ENCODE data around the gene TDRD12. TPM values are rescaled to one million over a fixed set of nuclear protein-coding genes. Genes with fewer than 3 reads are reported as not detected.

The TDRD12 gene
- total and polyA plus RNA-seq, 2 of the 13 experiments (the other 11 are each of a cell fraction or from before 2014, with no cell fraction given) = 0.03 to 0.40 TPM

- no peak for TF ChIP-seq AHDC1 (CRISPR knock-in tag; IDR thresholded peaks at IDR 0.05; ENCODE audit: borderline replicate concordance)
- no peak for TF ChIP-seq FOXP1 (IDR thresholded peaks at IDR 0.05)
- TF ChIP-seq FOXP1 (CRISPR knock-in tag; IDR thresholded peaks at IDR 0.05) = no peak
- no peak for TF ChIP-seq ZNF44 (CRISPR knock-in tag; IDR thresholded peaks at IDR 0.05)
- TF ChIP-seq ZFP82 (CRISPR knock-in tag; IDR thresholded peaks at IDR 0.05; ENCODE audit: borderline replicate concordance) = no peak
Measured at GRCh38 chr19:32798201-32798600, 78.6 kb downstream of the TDRD12 start (continued).

- no peak for FAIRE-seq
Measured at GRCh38 chr19:32800191-32800590, 80.6 kb downstream of the TDRD12 start.

More at GRCh38 chr19:32800191-32800590, 80.6 kb downstream of the TDRD12 start:
- no peaks in the 10 kb centered on the region for H3K4me1 ChIP-seq (ENCODE audit: insufficient read depth, low read length)
- H3K79me2 ChIP-seq (ENCODE audit: insufficient read depth, low read length) = no peaks in the 10 kb centered on the region
- TF ChIP-seq KAT7 (CRISPR knock-in tag; IDR thresholded peaks at IDR 0.05; ENCODE audit: borderline replicate concordance) = no peak
- TF ChIP-seq TAF1 (CRISPR knock-in tag; IDR thresholded peaks at IDR 0.05) = no peak
- no peak for TF ChIP-seq MXD3 (CRISPR knock-in tag; IDR thresholded peaks at IDR 0.05)
- no peak for TF ChIP-seq KLF12 (CRISPR knock-in tag; IDR thresholded peaks at IDR 0.05; ENCODE audit: borderline replicate concordance)
- CTCF ChIA-PET (ENCODE audit: low intra/inter-chr PET ratio, low total read pairs) = no interaction called here
- no peak overlapping the region for H3K4me2 ChIP-seq (ENCODE audit: low read depth, low read length)
- DNase-seq (ENCODE audit: low spot score) = no peak
- no TSS peak for BruUV-seq (replicated peaks)
- no peak for ATAC-seq
- intact Hi-C loops (cut with micrococcal nuclease; ENCODE audit: unreplicated experiment) = no loop called here
- no peak overlapping the region for H3K27ac ChIP-seq (ENCODE audit: extremely low read length, insufficient read depth, low read length)
- in situ Hi-C loops (cut with HindIII; ENCODE audit: extremely low pct_ligation_motif_present, low pct_unique_long_range_greater_than_20kb) = no loop called here
- H3K27me3 ChIP-seq (ENCODE audit: control insufficient read depth in 1 of 2, insufficient read depth in 2 of 2, low read length in 2 of 2) = peaks cover 0 to 11% of the 10 kb centered on the region in 2 experiments; a peak in 1 of 5 replicates
- POLR2A ChIA-PET = no interaction called here
- H3K36me3 ChIP-seq (replicated peaks in 1 of 2; ENCODE audit: control insufficient read depth in 1 of 2, insufficient read depth in 2 of 2, low read length in 2 of 2) = no peaks in the 10 kb centered on the region
- no peak overlapping the region for H2AFZ ChIP-seq (ENCODE audit: low read length)
- H3K9me3 ChIP-seq (ENCODE audit: low read length) = no peaks in the 10 kb centered on the region
- H3K4me3 ChIP-seq (replicated peaks in 1 of 3; ENCODE audit: insufficient read depth in 1 of 3, low read depth in 2 of 3, low read length in 3 of 3) = no peak overlapping the region
- no peaks in the 10 kb centered on the region for H4K20me1 ChIP-seq (ENCODE audit: insufficient read depth, low read length)
- no peak overlapping the region for H3K9ac ChIP-seq (ENCODE audit: insufficient read depth, low read depth, low read length)

All from HepG2 (cell line).